PFSK-1 (cell line): ENCODE data around the gene VASH2.

ENCODE experiments used
- FOXP2 ChIP-seq: optimal IDR thresholded peaks from 2 replicates; pipeline ENCODE3; 2011; ENCODE audit warnings: borderline replicate concordance, control low read depth, inconsistent platforms; ENCODE audit not compliant: insufficient read depth; ENCODE audit errors: extremely low read length, extremely low read depth
- POLR2AphosphoS5 ChIP-seq: IDR thresholded peaks from 2 replicates; pipeline ENCODE4 v1.6.1; 2012; ENCODE audit warnings: low read depth, mild to moderate bottlenecking, control low read depth, low read length, moderate library complexity
- SIN3A ChIP-seq: IDR thresholded peaks from 2 replicates; pipeline ENCODE4 v1.6.1; 2012; ENCODE audit warnings: mild to moderate bottlenecking, low read length, moderate library complexity, borderline replicate concordance; ENCODE audit not compliant: insufficient read depth
- TAF1 ChIP-seq: IDR thresholded peaks from 2 replicates; pipeline ENCODE4 v1.6.1; 2012; ENCODE audit warnings: low read length, control low read depth, borderline replicate concordance; ENCODE audit not compliant: insufficient read depth
- TF ChIP-seq, protein P1 (sequence below), 2 experiments: IDR thresholded peaks; 2 replicates each; pipeline versions ENCODE4 v1.6.1 to v1.8.0; 2011 to 2012; ENCODE audit warnings: low read depth in 2 of 2, low read length in 2 of 2, control low read depth in 1 of 2, inconsistent platforms in 1 of 2, mild to moderate bottlenecking in 1 of 2, moderate library complexity in 1 of 2; ENCODE audit not compliant: insufficient read depth in 1 of 2

Gene VASH2

DNA sequence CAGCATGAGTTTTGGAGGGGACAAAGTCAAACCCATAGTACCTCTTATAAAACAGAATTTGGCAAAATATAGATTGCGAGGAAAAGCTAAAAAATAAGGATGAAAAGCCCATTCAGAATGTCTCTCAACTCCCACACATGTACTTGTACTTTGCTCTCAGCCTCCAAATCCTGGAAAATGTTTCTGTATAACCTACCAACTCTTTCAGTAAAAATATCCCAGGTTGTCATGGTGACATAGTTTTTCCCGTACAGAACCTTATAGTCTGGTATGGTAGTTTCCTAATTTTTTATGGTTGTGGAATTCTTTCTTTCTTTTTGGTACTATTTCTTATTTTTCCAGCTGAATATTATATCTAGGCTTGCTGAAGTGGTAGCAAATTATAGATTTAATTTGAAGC is 85.2 kb downstream of the VASH2 start:
- TF ChIP-seq, protein P1, sequence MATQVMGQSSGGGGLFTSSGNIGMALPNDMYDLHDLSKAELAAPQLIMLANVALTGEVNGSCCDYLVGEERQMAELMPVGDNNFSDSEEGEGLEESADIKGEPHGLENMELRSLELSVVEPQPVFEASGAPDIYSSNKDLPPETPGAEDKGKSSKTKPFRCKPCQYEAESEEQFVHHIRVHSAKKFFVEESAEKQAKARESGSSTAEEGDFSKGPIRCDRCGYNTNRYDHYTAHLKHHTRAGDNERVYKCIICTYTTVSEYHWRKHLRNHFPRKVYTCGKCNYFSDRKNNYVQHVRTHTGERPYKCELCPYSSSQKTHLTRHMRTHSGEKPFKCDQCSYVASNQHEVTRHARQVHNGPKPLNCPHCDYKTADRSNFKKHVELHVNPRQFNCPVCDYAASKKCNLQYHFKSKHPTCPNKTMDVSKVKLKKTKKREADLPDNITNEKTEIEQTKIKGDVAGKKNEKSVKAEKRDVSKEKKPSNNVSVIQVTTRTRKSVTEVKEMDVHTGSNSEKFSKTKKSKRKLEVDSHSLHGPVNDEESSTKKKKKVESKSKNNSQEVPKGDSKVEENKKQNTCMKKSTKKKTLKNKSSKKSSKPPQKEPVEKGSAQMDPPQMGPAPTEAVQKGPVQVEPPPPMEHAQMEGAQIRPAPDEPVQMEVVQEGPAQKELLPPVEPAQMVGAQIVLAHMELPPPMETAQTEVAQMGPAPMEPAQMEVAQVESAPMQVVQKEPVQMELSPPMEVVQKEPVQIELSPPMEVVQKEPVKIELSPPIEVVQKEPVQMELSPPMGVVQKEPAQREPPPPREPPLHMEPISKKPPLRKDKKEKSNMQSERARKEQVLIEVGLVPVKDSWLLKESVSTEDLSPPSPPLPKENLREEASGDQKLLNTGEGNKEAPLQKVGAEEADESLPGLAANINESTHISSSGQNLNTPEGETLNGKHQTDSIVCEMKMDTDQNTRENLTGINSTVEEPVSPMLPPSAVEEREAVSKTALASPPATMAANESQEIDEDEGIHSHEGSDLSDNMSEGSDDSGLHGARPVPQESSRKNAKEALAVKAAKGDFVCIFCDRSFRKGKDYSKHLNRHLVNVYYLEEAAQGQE (IDR thresholded peaks at IDR 0.05; ENCODE audit: insufficient read depth in 1 of 2, low read depth in 2 of 2, low read length in 2 of 2): no peak
- TF ChIP-seq SIN3A (no peak), TAF1 (no peak), POLR2AphosphoS5 (no peak), FOXP2 (no peak)
